ENCODE results near the gene CAB39L.

Gene CAB39L

GRCh38 chr13:49424011-49424560 lies 19.8 kb downstream of the CAB39L start:
- TF ChIP-seq TAF1 (IDR thresholded peaks at IDR 0.05; ENCODE audit: low read depth, low read length) (no peak), POU2F2 (IDR thresholded peaks at IDR 0.05; ENCODE audit: low read depth, low read length) (no peak), POLR2A (IDR thresholded peaks at IDR 0.05; ENCODE audit: low read depth, low read length) (no peak), POLR2AphosphoS5 (IDR thresholded peaks at IDR 0.05; ENCODE audit: low read depth, low read length) (no peak), SPI1 (IDR thresholded peaks at IDR 0.05; ENCODE audit: low read depth, low read length) (no peak), PAX5 (IDR thresholded peaks at IDR 0.05; ENCODE audit: insufficient read depth, low read length, severe bottlenecking) (no peak)
- DNase-seq (ENCODE audit: insufficient read length, low spot score): no peak

DNA sequence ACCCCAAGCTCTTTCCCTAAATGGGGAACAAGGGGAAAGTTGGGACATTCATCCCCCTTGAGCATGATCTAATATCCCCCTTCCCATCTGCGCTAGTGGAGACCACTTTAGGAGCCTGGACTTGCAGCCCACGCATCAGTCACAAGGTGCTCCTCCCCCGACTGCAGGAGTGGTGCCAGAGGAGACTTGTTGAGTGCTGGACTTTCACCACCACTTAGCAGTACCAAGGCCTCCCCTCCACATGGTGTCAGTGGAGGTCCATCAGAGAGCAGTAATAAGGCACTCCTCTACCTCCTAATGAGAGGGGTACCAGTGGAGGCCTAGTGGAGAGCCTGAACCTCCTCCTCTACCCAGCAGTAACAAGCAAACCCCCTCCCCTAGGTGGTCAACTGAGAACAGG lies 22.5 kb downstream of the CAB39L start:
- TF ChIP-seq POU2F2 (IDR thresholded peaks at IDR 0.05; ENCODE audit: low read depth, low read length): no peak
- no peak for TF ChIP-seq TAF1 (IDR thresholded peaks at IDR 0.05; ENCODE audit: low read depth, low read length)
- no peak for TF ChIP-seq POLR2A (IDR thresholded peaks at IDR 0.05; ENCODE audit: low read depth, low read length)
- TF ChIP-seq PAX5 (IDR thresholded peaks at IDR 0.05; ENCODE audit: insufficient read depth, low read length, severe bottlenecking): no peak
- TF ChIP-seq SPI1 (IDR thresholded peaks at IDR 0.05; ENCODE audit: low read depth, low read length): no peak
- TF ChIP-seq POLR2AphosphoS5 (IDR thresholded peaks at IDR 0.05; ENCODE audit: low read depth, low read length): no peak
- FAIRE-seq (peak; percentile 78), DNase-seq (ENCODE audit: insufficient read length, low spot score) (no peak)

More at GRCh38 chr13:49424011-49424560, 19.8 kb downstream of the CAB39L start:
- FAIRE-seq: peak; percentile 80

DNA sequence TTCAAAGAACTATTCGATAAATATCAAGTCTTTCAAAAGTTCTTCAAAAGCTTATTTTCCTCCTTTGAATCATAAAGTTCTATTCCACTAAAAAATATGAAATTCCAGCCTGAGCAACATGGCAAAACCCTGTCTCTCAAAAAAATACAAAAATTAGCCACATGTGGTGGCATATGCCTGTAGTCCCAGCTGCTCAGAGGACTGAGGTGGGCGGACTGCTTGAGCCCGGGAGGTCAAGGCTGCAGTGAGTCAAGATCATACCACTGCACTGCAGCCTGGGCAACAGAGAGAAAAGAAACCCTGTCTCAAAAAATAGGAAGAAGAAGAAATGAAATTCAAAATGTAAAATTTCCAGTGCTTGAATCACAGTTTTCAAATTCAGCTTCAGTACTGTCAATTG lies 24.6 kb downstream of the CAB39L start:
- DNase-seq (ENCODE audit: insufficient read length, low spot score) (no peak), FAIRE-seq (no peak)
- no peak for TF ChIP-seq POLR2A (IDR thresholded peaks at IDR 0.05; ENCODE audit: low read depth, low read length)
- TF ChIP-seq TAF1 (IDR thresholded peaks at IDR 0.05; ENCODE audit: low read depth, low read length): no peak
- TF ChIP-seq POU2F2 (IDR thresholded peaks at IDR 0.05; ENCODE audit: low read depth, low read length): no peak
- no peak for TF ChIP-seq POLR2AphosphoS5 (IDR thresholded peaks at IDR 0.05; ENCODE audit: low read depth, low read length)
- TF ChIP-seq PAX5 (IDR thresholded peaks at IDR 0.05; ENCODE audit: insufficient read depth, low read length, severe bottlenecking): no peak
- TF ChIP-seq SPI1 (IDR thresholded peaks at IDR 0.05; ENCODE audit: low read depth, low read length): no peak

DNA sequence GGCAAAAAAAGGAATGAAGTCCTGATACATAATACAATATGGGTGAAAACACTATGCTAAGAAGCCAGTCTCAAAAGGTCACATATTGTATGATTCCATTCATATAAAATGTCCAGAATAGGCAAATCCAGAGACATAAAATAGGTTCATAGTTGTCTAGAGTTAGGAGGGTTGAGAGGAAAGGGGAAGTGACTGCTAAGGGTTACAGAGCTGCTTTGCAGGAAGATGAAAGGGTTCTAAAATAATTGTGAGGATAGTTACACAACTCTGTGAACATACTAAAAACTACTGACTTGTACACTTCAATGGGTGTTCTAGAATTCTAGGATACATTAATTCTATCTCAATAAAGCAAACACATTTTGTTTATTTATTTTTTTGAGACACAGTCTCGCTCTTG lies 25.7 kb downstream of the CAB39L start:
- TF ChIP-seq TAF1 (IDR thresholded peaks at IDR 0.05; ENCODE audit: low read depth, low read length) (no peak), SPI1 (IDR thresholded peaks at IDR 0.05; ENCODE audit: low read depth, low read length) (peak; percentile 79)
- FAIRE-seq (peak; percentile 88), DNase-seq (ENCODE audit: insufficient read length, low spot score) (no peak)

GRCh38 chr13:49417161-49417560 lies 26.7 kb downstream of the CAB39L start:
- no peak for FAIRE-seq
- DNase-seq (ENCODE audit: insufficient read length, low spot score): no peak
- TF ChIP-seq PAX5 (IDR thresholded peaks at IDR 0.05; ENCODE audit: insufficient read depth, low read length, severe bottlenecking) (no peak), POU2F2 (IDR thresholded peaks at IDR 0.05; ENCODE audit: low read depth, low read length) (no peak), TAF1 (IDR thresholded peaks at IDR 0.05; ENCODE audit: low read depth, low read length) (no peak), SPI1 (IDR thresholded peaks at IDR 0.05; ENCODE audit: low read depth, low read length) (no peak), POLR2AphosphoS5 (IDR thresholded peaks at IDR 0.05; ENCODE audit: low read depth, low read length) (no peak), POLR2A (IDR thresholded peaks at IDR 0.05; ENCODE audit: low read depth, low read length) (no peak)

- no peak for TF ChIP-seq POU2F2 (IDR thresholded peaks at IDR 0.05; ENCODE audit: low read depth, low read length)
- TF ChIP-seq PAX5 (IDR thresholded peaks at IDR 0.05; ENCODE audit: insufficient read depth, low read length, severe bottlenecking): no peak
- TF ChIP-seq SPI1 (IDR thresholded peaks at IDR 0.05; ENCODE audit: low read depth, low read length): no peak
- no peak for FAIRE-seq
- DNase-seq (ENCODE audit: insufficient read length, low spot score): no peak
These were observed 31.1 kb downstream of the CAB39L start for GRCh38 chr13:49412749-49413148.

DNA sequence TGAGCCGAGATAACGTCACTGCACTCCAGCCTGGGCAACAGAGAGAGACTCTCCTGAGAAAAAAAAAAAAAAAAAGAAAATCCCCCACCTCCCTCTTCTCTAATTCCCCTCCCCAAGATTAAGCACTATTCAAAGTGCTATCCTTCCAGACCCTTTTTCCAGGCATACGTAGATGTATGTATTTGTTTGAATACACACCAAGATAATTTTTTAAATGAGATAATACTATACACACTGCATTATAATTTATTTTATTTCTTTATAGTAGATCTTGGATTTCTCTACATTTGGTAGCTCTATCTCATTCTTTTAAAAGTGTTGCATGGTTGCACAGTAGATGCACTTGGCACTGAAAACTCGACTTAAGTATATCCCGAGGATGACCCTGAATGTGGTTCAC lies 32.5 kb downstream of the CAB39L start:
- DNase-seq (ENCODE audit: insufficient read length, low spot score): no peak
- no peak for FAIRE-seq
- no peak for TF ChIP-seq PAX5 (IDR thresholded peaks at IDR 0.05; ENCODE audit: insufficient read depth, low read length, severe bottlenecking)
- TF ChIP-seq POU2F2 (IDR thresholded peaks at IDR 0.05; ENCODE audit: low read depth, low read length): no peak
- TF ChIP-seq TAF1 (IDR thresholded peaks at IDR 0.05; ENCODE audit: low read depth, low read length): no peak
- TF ChIP-seq SPI1 (IDR thresholded peaks at IDR 0.05; ENCODE audit: low read depth, low read length): no peak
- TF ChIP-seq POLR2A (IDR thresholded peaks at IDR 0.05; ENCODE audit: low read depth, low read length): no peak
- no peak for TF ChIP-seq POLR2AphosphoS5 (IDR thresholded peaks at IDR 0.05; ENCODE audit: low read depth, low read length)

DNA sequence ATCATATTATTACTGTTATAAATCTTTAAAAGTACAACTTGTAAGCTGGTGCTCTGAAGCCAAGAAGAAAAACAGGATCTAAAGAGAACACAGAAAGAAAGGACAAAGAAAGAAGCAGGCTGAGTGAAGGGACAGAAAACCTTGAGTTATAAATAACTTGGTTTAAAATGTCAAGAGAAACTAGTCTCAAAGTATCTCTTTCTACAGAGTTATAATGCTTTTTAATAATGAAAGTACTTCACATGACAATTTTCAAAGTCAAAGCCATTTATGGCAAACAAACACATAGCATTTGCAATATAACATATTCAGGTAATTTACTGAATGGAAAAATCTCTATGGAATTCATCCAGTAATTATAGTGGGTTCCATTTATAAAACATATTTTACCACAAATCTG lies 33.4 kb downstream of the CAB39L start:
- no peak for TF ChIP-seq POLR2AphosphoS5 (IDR thresholded peaks at IDR 0.05; ENCODE audit: low read depth, low read length)
- TF ChIP-seq POU2F2 (IDR thresholded peaks at IDR 0.05; ENCODE audit: low read depth, low read length): no peak
- no peak for TF ChIP-seq PAX5 (IDR thresholded peaks at IDR 0.05; ENCODE audit: insufficient read depth, low read length, severe bottlenecking)
- no peak for TF ChIP-seq SPI1 (IDR thresholded peaks at IDR 0.05; ENCODE audit: low read depth, low read length)
- no peak for TF ChIP-seq TAF1 (IDR thresholded peaks at IDR 0.05; ENCODE audit: low read depth, low read length)
- no peak for TF ChIP-seq POLR2A (IDR thresholded peaks at IDR 0.05; ENCODE audit: low read depth, low read length)
- no peak for FAIRE-seq
- no peak for DNase-seq (ENCODE audit: insufficient read length, low spot score)

DNA sequence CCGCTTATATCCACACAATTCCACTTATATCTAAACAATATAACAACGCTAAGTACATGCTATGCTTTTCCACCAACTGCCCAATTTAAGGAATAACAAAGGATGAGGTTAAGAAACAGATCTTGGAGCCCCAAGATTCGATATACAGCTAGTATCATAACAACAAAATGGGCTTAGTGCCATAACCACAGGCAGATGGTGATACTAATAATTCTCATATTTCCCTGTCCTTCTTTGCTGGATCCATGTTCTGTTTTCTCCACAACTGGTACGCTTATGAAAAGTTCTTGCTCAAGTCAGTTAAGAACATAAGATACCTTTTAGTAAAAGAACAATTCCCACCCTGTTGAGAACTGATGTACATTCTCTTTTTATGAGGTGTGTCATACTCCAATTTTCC lies 33.9 kb downstream of the CAB39L start:
- no peak for TF ChIP-seq TAF1 (IDR thresholded peaks at IDR 0.05; ENCODE audit: low read depth, low read length)
- no peak for TF ChIP-seq POLR2AphosphoS5 (IDR thresholded peaks at IDR 0.05; ENCODE audit: low read depth, low read length)
- TF ChIP-seq SPI1 (IDR thresholded peaks at IDR 0.05; ENCODE audit: low read depth, low read length): no peak
- TF ChIP-seq POU2F2 (IDR thresholded peaks at IDR 0.05; ENCODE audit: low read depth, low read length): no peak
- no peak for TF ChIP-seq PAX5 (IDR thresholded peaks at IDR 0.05; ENCODE audit: insufficient read depth, low read length, severe bottlenecking)
- TF ChIP-seq POLR2A (IDR thresholded peaks at IDR 0.05; ENCODE audit: low read depth, low read length): no peak
- FAIRE-seq: peak; percentile 5

DNA sequence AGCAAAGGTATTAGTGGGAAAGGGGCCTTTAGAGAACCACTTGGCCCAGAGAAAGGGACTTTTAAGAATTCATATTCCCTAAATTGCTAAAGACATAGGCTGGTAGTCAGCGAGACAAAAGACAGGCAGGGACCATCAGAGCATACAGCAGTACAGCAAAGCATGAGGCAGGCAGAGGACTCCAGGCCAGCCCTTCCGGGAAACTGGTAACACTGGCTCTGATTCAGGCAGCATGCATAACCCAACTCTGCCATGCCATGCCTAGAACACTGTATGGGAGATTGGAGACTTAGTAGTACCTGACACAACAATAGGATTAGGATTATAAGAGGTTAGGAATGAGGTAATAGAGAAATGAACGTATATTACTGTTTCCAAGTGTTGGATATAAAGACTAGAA lies 34.9 kb downstream of the CAB39L start:
- TF ChIP-seq PAX5 (IDR thresholded peaks at IDR 0.05; ENCODE audit: insufficient read depth, low read length, severe bottlenecking) (no peak), POU2F2 (IDR thresholded peaks at IDR 0.05; ENCODE audit: low read depth, low read length) (no peak)
- no peak for FAIRE-seq
- no peak for DNase-seq (ENCODE audit: insufficient read length, low spot score)

More for the DNA sequence above, 33.9 kb downstream of the CAB39L start:
- DNase-seq (ENCODE audit: insufficient read length, low spot score): no peak
